Stimulated activated CD8-positive, alpha-beta memory T cell treated with anti-CD3 and anti-CD28 coated beads, Interleukin-4, amount 100 ng/mL, for 24 hours (primary cell): ENCODE results near the gene SEC24C.

ENCODE experiments used
- DNase-seq: peaks from one replicate; pipeline ENCODE4 v3.0.0-alpha.2; 2020; ENCODE audit warnings: low read depth

SEC24C gene

GRCh38 chr10:73813333-73813732 is 69.2 kb downstream of the SEC24C start:
- no peak for DNase-seq

GRCh38 chr10:73814276-73814895 is 70.2 kb downstream of the SEC24C start:
- DNase-seq = no peak

DNA sequence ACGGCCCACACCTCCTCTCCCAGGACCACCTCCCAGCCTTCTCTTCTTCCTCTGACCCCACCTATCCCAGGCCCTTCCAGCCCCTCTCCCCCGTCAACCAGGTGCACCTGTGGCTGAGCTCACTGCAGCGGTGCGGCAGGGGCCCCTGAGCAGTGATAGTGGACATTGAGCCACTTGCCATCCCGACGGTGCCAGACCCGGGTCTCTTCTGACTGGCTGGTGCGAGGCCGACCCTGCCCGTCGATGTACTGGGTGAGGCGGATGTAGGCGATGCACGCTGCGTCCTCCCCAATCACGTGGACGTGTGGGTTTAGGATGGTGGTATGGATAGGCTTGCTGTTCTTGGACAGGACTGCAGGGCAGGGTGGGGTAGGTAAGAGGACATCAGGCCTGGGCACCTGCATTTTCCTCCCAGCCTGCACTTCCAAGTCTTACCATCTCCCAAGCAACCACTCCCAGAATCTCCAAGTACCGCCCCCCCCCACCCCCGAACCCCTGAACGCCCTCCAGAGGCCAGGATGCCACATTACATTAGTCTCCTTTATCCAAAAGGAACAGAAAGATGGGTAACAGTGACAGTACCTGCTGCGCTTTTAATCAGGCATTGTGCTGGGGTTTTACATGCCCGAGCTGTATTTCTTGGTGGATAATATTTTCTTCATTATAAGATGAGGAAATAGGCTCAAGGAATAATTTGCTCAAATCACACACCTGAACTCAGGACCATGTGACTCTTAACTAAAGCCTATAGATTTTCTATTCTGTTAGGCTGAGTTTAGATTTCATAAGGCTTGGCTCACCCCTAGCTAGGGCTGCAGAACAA is 70.9 kb downstream of the SEC24C start:
- DNase-seq = no peak

DNA sequence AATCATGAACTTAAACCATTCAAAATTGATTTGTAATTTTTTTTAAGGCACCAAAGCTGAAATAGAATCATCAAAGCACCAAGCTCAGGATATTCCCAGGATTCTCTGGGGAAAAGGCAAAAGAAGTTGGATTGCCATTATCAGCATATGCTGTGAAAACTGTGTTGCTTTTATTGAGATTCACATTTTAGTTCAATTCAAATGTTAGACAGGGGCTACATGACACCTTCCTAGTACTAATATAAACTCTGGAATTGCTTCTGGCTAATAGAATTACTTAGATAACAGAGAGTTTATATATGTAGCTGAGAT is 71.5 kb downstream of the SEC24C start:
- DNase-seq = no peak

GRCh38 chr10:73816917-73817729 is 73.0 kb downstream of the SEC24C start:
- no peak for DNase-seq

DNA sequence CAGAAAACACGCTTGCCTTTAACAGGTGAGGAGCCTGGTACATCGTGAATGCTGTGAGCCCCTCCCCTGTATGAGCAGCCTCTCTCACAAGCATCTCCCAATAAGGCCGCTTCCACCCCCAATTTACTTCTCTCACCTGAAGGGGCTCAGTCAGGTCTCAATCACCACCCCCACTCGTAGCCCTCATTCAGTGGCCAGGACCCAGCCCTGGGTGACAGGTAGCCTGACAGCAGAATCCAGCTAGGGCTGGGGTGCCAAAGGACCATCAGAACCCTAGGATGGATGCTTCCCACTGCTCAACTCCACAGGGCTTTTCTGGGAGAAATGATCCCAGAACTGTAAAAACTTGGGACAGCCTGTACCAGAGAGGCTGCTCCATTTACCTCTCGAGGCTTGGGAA is 73.7 kb downstream of the SEC24C start:
- no peak for DNase-seq

DNA sequence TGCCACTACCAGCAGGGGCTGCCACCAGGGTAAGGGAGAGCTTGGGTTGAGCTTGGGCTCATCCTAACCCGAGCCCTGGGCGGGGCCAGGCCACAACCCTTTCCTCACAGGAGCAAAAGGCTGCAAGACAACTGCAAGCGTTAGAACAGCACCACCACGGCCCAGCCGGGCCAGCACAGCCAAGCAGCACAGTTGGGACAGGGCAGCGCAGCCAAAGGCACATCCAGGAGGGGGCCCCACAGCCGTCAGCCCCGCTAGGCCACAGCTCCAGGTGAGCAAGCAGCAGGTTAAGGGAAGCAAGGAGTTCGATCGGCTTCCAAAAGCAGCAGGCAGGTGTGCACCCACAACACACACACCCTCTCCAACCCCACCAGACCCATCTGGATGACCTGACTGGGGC is 74.2 kb downstream of the SEC24C start:
- no peak for DNase-seq

GRCh38 chr10:73819081-73819480 is 74.9 kb downstream of the SEC24C start:
- no peak for DNase-seq

DNA sequence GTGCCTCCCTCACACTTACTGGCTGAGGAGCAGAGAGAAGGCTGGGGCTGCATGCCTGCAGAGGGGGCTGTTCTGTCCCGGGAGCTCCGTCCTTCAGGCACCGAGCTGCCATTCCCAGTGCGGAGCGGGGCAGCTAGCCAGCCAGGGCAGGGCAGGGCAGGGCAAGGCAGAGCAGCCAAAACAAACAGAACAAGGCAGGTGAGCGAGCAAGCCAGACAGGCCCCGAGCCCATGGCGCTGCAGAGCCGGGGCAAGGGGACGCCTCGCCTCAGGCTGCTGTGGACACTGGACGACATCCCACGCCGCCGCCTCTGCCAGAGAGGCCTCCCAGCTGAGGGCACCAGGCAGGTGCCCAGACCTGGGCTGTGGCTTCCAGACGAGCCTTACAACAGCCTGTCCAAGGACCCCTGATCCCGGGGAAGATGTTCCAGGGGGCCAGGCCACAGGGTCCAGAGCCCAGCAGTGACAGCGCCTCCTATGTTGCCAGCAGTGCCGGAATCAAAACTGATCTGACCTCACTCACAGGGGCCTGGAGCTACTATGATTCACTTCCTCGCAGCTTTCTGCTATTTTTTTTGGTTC is 75.4 kb downstream of the SEC24C start:
- DNase-seq = no peak
